Neural progenitor cell (in vitro differentiated cells): ENCODE data around the gene TM4SF5.

Source experiments
- CTCF ChIP-seq: fragments of 200-600 bp; sonication (generic); IDR thresholded peaks from 2 replicates; pipeline ENCODE4 v1.5.1; 2017; ENCODE audit warnings: antibody characterized with exemption, mild to moderate bottlenecking
- EZH2 ChIP-seq: fragments of 200-600 bp; sonication (generic); IDR thresholded peaks from 2 replicates; pipeline ENCODE4 v1.6.1; 2017; ENCODE audit warnings: antibody characterized with exemption, mild to moderate bottlenecking, moderate library complexity

- no peak for TF ChIP-seq CTCF
- TF ChIP-seq EZH2 = no peak
Measured at GRCh38 chr17:4751932-4752331, 19.8 kb upstream of the TM4SF5 start.
